AG09309 (cell line): Measurements from ENCODE around the gene TSPAN3.

Experiments used
- DNase-seq: peaks from one replicate; pipeline ENCODE4 v3.0.0-alpha.2; 2010; ENCODE audit warnings: low read depth
- H3K4me3 ChIP-seq: 2 replicates; pipeline ENCODE4 v1.5.1; 2011; ENCODE audit warnings: mild to moderate bottlenecking, low read depth, low read length, moderate library complexity; ENCODE audit not compliant: control insufficient read depth
- TF ChIP-seq, protein P1 (sequence below): IDR thresholded peaks from 2 replicates; pipeline ENCODE4 v1.5.1; 2011; ENCODE audit warnings: mild to moderate bottlenecking, low read depth, low read length, inconsistent platforms; ENCODE audit not compliant: insufficient read depth, control insufficient read depth; ENCODE audit errors: missing control alignments

TSPAN3 gene

DNA sequence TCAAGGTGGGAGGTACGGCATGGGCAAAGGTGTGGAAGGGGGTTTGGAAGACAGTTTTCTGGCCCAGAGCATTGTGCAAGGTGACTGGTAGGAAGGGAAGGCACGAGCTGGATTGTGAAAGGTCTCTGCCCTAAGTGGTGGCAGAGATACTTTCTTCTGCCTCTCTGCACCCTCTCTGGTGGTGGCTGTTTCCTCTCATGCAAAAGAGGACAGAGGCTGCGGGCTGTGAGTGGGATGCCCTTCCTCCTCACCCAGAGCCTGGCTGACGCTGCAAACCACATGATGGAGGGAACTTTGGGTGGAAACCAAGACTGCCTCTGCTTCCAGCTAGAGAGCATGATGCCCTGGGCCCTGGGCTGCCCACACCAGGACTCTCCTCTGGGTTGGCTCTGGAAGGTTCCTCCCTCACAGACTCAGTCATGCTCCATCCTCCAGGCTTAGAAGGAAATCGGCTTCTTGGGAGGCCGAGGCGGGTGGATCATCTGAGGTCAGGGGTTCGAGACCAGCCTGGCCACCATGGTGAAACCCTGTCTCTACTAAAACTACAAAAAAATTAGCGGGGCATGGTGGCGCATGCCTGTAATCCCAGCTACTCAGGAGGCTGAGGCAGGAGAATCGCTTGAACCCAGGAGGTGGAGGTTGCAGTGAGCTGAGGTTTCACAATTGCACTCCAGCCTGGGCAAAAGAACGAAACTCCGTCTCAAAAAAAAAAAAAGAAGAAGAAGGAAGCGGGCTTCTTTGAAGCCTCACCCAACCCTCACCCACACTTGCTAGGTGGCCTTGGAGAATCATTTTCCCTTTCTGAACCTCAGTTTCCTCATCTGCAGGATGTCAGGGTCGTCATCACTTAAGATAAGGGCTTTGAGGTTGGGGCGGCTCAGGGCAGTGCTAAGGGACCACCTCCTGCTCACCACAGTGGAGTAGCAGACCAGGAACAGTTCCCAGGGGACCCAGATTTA lies 67.7 kb downstream of the TSPAN3 start:
- H3K4me3 ChIP-seq: no peak overlapping the region
- TF ChIP-seq, protein P1, sequence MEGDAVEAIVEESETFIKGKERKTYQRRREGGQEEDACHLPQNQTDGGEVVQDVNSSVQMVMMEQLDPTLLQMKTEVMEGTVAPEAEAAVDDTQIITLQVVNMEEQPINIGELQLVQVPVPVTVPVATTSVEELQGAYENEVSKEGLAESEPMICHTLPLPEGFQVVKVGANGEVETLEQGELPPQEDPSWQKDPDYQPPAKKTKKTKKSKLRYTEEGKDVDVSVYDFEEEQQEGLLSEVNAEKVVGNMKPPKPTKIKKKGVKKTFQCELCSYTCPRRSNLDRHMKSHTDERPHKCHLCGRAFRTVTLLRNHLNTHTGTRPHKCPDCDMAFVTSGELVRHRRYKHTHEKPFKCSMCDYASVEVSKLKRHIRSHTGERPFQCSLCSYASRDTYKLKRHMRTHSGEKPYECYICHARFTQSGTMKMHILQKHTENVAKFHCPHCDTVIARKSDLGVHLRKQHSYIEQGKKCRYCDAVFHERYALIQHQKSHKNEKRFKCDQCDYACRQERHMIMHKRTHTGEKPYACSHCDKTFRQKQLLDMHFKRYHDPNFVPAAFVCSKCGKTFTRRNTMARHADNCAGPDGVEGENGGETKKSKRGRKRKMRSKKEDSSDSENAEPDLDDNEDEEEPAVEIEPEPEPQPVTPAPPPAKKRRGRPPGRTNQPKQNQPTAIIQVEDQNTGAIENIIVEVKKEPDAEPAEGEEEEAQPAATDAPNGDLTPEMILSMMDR: no peak
- DNase-seq: no peak

DNA sequence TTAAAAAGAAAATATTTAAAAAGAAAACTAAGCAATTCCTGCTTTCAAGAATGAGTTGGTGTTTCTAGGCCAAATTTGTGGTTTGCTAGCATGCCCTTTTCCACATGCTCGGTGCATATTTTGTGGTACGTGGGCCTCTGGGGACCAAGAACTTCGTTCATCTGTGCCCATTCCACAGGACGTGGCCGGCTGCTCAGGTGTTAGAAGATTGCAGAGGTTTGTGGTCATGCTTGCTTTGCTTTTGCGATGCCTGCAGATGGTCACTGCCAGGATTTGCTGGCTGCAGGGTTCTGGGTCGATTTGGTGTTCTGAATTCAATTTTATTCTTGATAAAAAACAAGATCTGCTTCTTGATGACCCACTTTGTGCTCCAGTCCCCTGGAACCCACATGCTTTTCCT lies 68.5 kb downstream of the TSPAN3 start:
- DNase-seq: no peak
- no peak overlapping the region for H3K4me3 ChIP-seq
- TF ChIP-seq, protein P1: no peak

DNA sequence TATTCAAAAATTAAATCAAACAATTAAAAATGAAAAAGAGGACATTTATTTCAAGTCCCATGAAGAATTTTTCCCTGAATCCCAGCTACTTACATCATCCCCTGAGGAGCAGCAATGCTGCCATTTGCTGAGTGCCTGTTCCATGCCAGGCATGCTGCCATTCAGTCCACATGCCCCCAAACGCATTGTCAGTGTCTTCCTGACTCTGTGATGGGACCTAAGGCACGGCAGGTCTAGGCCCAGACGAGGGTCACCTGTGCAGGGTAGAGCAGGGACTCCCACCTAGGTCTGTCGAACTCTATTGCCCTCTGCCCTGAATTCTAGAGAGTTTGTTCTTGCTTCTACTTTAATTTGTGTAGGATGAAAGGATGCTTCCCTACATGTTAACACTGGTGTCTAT lies 68.9 kb downstream of the TSPAN3 start:
- DNase-seq: no peak
- TF ChIP-seq, protein P1: no peak
- no peak overlapping the region for H3K4me3 ChIP-seq

DNA sequence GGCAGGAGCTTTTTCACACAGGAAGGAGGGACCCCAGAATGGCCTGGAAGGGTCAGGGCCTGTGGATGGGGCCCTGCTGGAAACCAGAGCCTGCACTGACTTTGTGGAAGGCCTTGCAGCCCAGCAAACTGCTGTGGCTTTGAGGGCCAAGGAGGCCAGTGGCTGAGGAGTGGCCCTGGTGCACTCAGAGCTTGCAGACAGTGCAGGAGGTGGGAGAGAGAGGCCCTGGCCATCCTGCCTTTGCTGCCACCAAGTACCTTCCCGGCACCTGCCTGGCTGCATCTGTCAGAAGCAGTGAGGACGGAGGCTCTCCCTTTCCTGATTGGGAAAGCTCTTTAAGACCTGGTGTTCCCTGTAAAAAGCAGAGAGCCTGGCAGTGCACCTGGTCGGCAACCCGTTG lies 69.6 kb downstream of the TSPAN3 start:
- DNase-seq: no peak
- TF ChIP-seq, protein P1: no peak
- H3K4me3 ChIP-seq: no peak overlapping the region

DNA sequence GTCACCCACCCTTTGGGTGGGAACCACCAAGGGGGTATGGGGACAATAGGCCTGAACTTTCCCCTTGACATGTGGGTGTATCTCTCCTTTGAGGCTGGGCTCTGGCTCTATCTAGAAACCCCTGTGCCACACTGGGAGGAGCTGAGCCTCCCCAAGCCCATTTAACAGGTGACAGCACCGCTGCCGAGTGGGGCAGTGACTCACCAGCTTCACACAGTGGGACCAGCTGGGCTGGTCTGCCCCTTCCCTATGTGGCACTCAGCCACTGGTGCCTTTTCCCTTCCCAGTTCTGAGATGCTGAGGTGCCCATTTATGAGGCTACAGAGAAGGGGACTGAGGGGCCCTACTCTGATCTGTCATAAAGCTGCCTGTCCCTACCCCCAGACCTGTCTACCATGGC lies 70.9 kb downstream of the TSPAN3 start:
- TF ChIP-seq, protein P1: no peak
- H3K4me3 ChIP-seq: no peak overlapping the region
- DNase-seq: no peak

DNA sequence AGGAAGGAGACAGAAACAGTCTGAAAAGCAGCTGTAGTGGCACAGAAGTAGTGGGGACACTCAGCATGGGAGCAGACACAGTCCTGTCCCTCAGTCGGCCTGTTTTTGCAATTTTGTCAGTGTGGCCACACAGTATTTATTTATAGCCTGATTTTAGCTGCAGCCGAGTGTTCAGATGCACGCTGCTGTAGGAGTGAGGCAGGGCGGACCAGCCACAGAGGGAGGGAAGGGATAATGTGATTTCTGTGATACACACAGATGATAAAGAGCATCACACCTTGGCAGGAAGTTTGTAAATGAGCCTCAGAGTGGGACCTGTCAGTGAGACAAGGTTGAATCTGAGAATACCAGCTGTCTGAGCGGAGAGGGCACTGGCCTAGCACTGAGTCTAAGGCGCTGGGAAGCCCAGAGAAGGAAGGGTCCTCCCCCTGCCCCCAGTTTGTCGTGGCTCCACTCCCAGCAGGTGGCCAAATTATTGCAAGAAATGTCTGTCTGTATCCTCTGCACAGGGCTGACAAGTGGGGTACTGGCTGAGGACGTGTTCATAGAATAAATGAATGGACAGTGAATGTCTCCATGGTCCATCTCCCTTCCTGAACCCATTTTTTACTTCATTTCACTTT lies 72.1 kb downstream of the TSPAN3 start:
- DNase-seq: no peak
- no peak overlapping the region for H3K4me3 ChIP-seq
- TF ChIP-seq, protein P1: no peak
